ENCODE measurements around the gene PSPN. TPM values are rescaled to one million over a fixed set of nuclear protein-coding genes. Genes with fewer than 3 reads are reported as not detected.

Gene PSPN
- total and polyA plus RNA-seq, 9 of the 15 experiments (the other 6 are each of a cell fraction or from before 2014, with no cell fraction given), result 0.21 to 1.1 (median 0.58) TPM

GRCh38 chr19:6372594-6373095, 3.1 kb downstream of the PSPN start, which contains the start of gene ALKBH7 (continued):
- TF ChIP-seq BCLAF1 (IDR thresholded peaks at IDR 0.05; ENCODE audit: borderline replicate concordance in 1 of 2, control insufficient read depth in 1 of 2, low read depth in 2 of 2, low read length in 1 of 2), result no peak
- no peak for TF ChIP-seq HLTF (IDR thresholded peaks at IDR 0.05)
- TF ChIP-seq MTA3 (IDR thresholded peaks at IDR 0.05; ENCODE audit: borderline replicate concordance), result peak; percentile 89; the same call in 1 of the 2 replicates
- no peak for TF ChIP-seq RFX7 (CRISPR knock-in tag; IDR thresholded peaks at IDR 0.05)
- TF ChIP-seq SIRT6 (IDR thresholded peaks at IDR 0.05; ENCODE audit: low read depth, low read length), result no peak
- no peak for TF ChIP-seq MYBL2 (IDR thresholded peaks at IDR 0.05; ENCODE audit: low read depth)
- TF ChIP-seq MYBL2 (CRISPR knock-in tag; IDR thresholded peaks at IDR 0.05; ENCODE audit: borderline replicate concordance), result no peak
- TF ChIP-seq ZNF668 (CRISPR knock-in tag; IDR thresholded peaks at IDR 0.05), result no peak
- peak in 1 of 2 experiments; percentile 7; a peak in 1 of 4 replicates for TF ChIP-seq RAD21 (CRISPR knock-in tag; conservative IDR thresholded peaks at IDR 0.05 in 1 of 2, IDR thresholded peaks at IDR 0.05 in 1 of 2)
- TF ChIP-seq, protein P1, sequence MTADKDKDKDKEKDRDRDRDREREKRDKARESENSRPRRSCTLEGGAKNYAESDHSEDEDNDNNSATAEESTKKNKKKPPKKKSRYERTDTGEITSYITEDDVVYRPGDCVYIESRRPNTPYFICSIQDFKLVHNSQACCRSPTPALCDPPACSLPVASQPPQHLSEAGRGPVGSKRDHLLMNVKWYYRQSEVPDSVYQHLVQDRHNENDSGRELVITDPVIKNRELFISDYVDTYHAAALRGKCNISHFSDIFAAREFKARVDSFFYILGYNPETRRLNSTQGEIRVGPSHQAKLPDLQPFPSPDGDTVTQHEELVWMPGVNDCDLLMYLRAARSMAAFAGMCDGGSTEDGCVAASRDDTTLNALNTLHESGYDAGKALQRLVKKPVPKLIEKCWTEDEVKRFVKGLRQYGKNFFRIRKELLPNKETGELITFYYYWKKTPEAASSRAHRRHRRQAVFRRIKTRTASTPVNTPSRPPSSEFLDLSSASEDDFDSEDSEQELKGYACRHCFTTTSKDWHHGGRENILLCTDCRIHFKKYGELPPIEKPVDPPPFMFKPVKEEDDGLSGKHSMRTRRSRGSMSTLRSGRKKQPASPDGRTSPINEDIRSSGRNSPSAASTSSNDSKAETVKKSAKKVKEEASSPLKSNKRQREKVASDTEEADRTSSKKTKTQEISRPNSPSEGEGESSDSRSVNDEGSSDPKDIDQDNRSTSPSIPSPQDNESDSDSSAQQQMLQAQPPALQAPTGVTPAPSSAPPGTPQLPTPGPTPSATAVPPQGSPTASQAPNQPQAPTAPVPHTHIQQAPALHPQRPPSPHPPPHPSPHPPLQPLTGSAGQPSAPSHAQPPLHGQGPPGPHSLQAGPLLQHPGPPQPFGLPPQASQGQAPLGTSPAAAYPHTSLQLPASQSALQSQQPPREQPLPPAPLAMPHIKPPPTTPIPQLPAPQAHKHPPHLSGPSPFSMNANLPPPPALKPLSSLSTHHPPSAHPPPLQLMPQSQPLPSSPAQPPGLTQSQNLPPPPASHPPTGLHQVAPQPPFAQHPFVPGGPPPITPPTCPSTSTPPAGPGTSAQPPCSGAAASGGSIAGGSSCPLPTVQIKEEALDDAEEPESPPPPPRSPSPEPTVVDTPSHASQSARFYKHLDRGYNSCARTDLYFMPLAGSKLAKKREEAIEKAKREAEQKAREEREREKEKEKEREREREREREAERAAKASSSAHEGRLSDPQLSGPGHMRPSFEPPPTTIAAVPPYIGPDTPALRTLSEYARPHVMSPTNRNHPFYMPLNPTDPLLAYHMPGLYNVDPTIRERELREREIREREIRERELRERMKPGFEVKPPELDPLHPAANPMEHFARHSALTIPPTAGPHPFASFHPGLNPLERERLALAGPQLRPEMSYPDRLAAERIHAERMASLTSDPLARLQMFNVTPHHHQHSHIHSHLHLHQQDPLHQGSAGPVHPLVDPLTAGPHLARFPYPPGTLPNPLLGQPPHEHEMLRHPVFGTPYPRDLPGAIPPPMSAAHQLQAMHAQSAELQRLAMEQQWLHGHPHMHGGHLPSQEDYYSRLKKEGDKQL (CRISPR knock-in tag; IDR thresholded peaks at IDR 0.05; ENCODE audit: borderline replicate concordance), result no peak
- peak; percentile 57 for TF ChIP-seq POLR2B (IDR thresholded peaks at IDR 0.05; ENCODE audit: low read depth, partially characterized antibody)
- no peak for TF ChIP-seq MCM7 (IDR thresholded peaks at IDR 0.05)
- TF ChIP-seq RBFOX2 (IDR thresholded peaks at IDR 0.05; ENCODE audit: low read depth, low read length), result peak; percentile 89
- TF ChIP-seq ZNF311 (CRISPR knock-in tag; IDR thresholded peaks at IDR 0.05), result no peak
- TF ChIP-seq NFIC (IDR thresholded peaks at IDR 0.05), result no peak
- TF ChIP-seq HES1 (IDR thresholded peaks at IDR 0.05; ENCODE audit: low read depth), result no peak
- no peak for TF ChIP-seq MECOM (CRISPR knock-in tag; IDR thresholded peaks at IDR 0.05)
- peak; percentile 92 for TF ChIP-seq POLR2G (IDR thresholded peaks at IDR 0.05; ENCODE audit: low read depth, low read length)
- no peak for TF ChIP-seq FIP1L1 (IDR thresholded peaks at IDR 0.05; ENCODE audit: low read depth, low read length, poor library complexity, severe bottlenecking)
- no peak for TF ChIP-seq SAP30 (IDR thresholded peaks at IDR 0.05; ENCODE audit: borderline replicate concordance, insufficient read depth, low read depth, low read length, poor library complexity, severe bottlenecking)
